H9 (cell line): ENCODE data around the gene GFRA1. TPM values are rescaled to one million over a fixed set of nuclear protein-coding genes. Genes with fewer than 3 reads are reported as not detected.

ENCODE experiments used
- DNase-seq: peaks from one replicate; pipeline ENCODE4 v3.0.0-alpha.2; 2017
- H2AFZ ChIP-seq: one replicate; pipeline ENCODE4 v1.6.1; 2013; ENCODE audit warnings: mild to moderate bottlenecking, low read length, control low read depth, moderate library complexity
- H2AK5ac ChIP-seq: 2 replicates; pipeline ENCODE4 v1.6.1; 2013; ENCODE audit warnings: low read length, control low read depth, mixed read lengths; ENCODE audit not compliant: insufficient read length
- H2BK120ac ChIP-seq: one replicate; pipeline ENCODE4 v1.6.1; 2013; ENCODE audit warnings: low read depth, mild to moderate bottlenecking, low read length, control low read depth, inconsistent platforms; ENCODE audit not compliant: poor library complexity, severe bottlenecking
- H2BK12ac ChIP-seq: 2 replicates; pipeline ENCODE4 v1.6.1; 2013; ENCODE audit warnings: low read length, control low read depth, mixed read lengths, low read depth; ENCODE audit not compliant: insufficient read length
- H2BK15ac ChIP-seq: 2 replicates; pipeline ENCODE4 v1.6.1; 2013; ENCODE audit warnings: low read depth, low read length, control low read depth
- H2BK20ac ChIP-seq: one replicate; pipeline ENCODE4 v1.6.1; 2013; ENCODE audit warnings: low read depth, mild to moderate bottlenecking, low read length, control low read depth, inconsistent platforms; ENCODE audit not compliant: poor library complexity, severe bottlenecking
- H2BK5ac ChIP-seq: 2 replicates; pipeline ENCODE4 v1.6.1; 2013; ENCODE audit warnings: low read length, control low read depth, mixed read lengths; ENCODE audit not compliant: insufficient read length
- H3K14ac ChIP-seq: 2 replicates; pipeline ENCODE4 v1.6.1; 2013; ENCODE audit warnings: low read length, control low read depth; ENCODE audit not compliant: insufficient read depth
- H3K18ac ChIP-seq: 2 replicates; pipeline ENCODE4 v1.6.1; 2013; ENCODE audit warnings: low read depth, mild to moderate bottlenecking, mixed read lengths, low read length, control low read depth; ENCODE audit not compliant: insufficient read length
- H3K23ac ChIP-seq: 2 replicates; pipeline ENCODE4 v1.6.1; 2013; ENCODE audit warnings: low read length, control low read depth, mixed read lengths, low read depth; ENCODE audit not compliant: insufficient read length
- H3K23me2 ChIP-seq: 2 replicates; pipeline ENCODE4 v1.6.1; 2013; ENCODE audit warnings: low read depth, mild to moderate bottlenecking, mixed read lengths, low read length, control low read depth; ENCODE audit not compliant: insufficient read length, poor library complexity, severe bottlenecking
- H3K27ac ChIP-seq: 2 replicates; pipeline ENCODE4 v1.5.1; 2013; ENCODE audit warnings: low read length, control low read depth, mixed read lengths, low read depth; ENCODE audit not compliant: insufficient read length
- H3K27me3 ChIP-seq: 2 replicates; pipeline ENCODE4 v1.6.1; 2013; ENCODE audit warnings: low read length, control low read depth, inconsistent platforms; ENCODE audit not compliant: insufficient read depth
- H3K4ac ChIP-seq: 2 replicates; pipeline ENCODE4 v1.6.1; 2013; ENCODE audit warnings: low read depth, mild to moderate bottlenecking, control low read depth, inconsistent platforms, low read length, moderate library complexity
- H3K4me1 ChIP-seq: 2 replicates; pipeline ENCODE4 v1.6.1; 2013; ENCODE audit warnings: low read length, control low read depth, inconsistent platforms; ENCODE audit not compliant: insufficient read depth
- H3K4me2 ChIP-seq: 2 replicates; pipeline ENCODE4 v1.6.1; 2013; ENCODE audit warnings: low read length, control low read depth, mixed read lengths; ENCODE audit not compliant: insufficient read length, insufficient read depth
- H3K56ac ChIP-seq: 2 replicates; pipeline ENCODE4 v1.6.1; 2013; ENCODE audit warnings: low read depth, mild to moderate bottlenecking, mixed read lengths, low read length, control low read depth; ENCODE audit not compliant: insufficient read length
- H3K79me1 ChIP-seq: 2 replicates; pipeline ENCODE4 v1.6.1; 2013; ENCODE audit warnings: low read depth, mild to moderate bottlenecking, moderate library complexity, low read length, control low read depth, inconsistent platforms; ENCODE audit not compliant: insufficient read depth, poor library complexity, severe bottlenecking
- H3K79me2 ChIP-seq: 2 replicates; pipeline ENCODE4 v1.6.1; 2013; ENCODE audit warnings: low read length, control low read depth, inconsistent platforms; ENCODE audit not compliant: insufficient read depth
- H3K9ac ChIP-seq: 2 replicates; pipeline ENCODE4 v1.6.1; 2013; ENCODE audit warnings: low read length, control low read depth, mixed read lengths; ENCODE audit not compliant: insufficient read length; ENCODE audit errors: extremely low read depth
- H3K9me3 ChIP-seq: one replicate; pipeline ENCODE4 v1.6.1; 2013; ENCODE audit warnings: low read depth, low read length, inconsistent platforms; ENCODE audit not compliant: control insufficient read depth
- H3T11ph ChIP-seq: one replicate; pipeline ENCODE4 v1.6.1; 2013; ENCODE audit warnings: mild to moderate bottlenecking, low read length, control low read depth, inconsistent platforms
- H4K20me1 ChIP-seq: one replicate; pipeline ENCODE4 v1.6.1; 2013; ENCODE audit not compliant: control insufficient read depth, insufficient read length, insufficient read depth
- H4K5ac ChIP-seq: 2 replicates; pipeline ENCODE4 v1.6.1; 2013; ENCODE audit warnings: low read depth, mild to moderate bottlenecking, mixed read lengths, low read length, control low read depth; ENCODE audit not compliant: insufficient read length
- H4K8ac ChIP-seq: replicated peaks from 2 replicates; pipeline ENCODE4 v1.6.1; 2013; ENCODE audit warnings: low read length, control low read depth, mixed read lengths, low read depth; ENCODE audit not compliant: insufficient read length
- H4K91ac ChIP-seq: 2 replicates; pipeline ENCODE4 v1.6.1; 2013; ENCODE audit warnings: low read depth, mild to moderate bottlenecking, moderate library complexity, mixed read lengths, low read length, control low read depth; ENCODE audit not compliant: insufficient read length
- H3K27ac Mint-ChIP-seq, 3 experiments: 2 replicates in 2 of 3; 3 replicates in 1 of 3; pipeline ENCODE4 v1.8.0; 2020 to 2021; ENCODE audit warnings: mixed read lengths in 3 of 3, mild to moderate bottlenecking in 1 of 3, moderate library complexity in 1 of 3
- H3K27me3 Mint-ChIP-seq: 2 replicates; pipeline ENCODE4 v1.8.0; 2021; ENCODE audit warnings: low read depth, mild to moderate bottlenecking, moderate library complexity, mixed read lengths
- H3K36me3 Mint-ChIP-seq, 3 experiments: 2 replicates in 2 of 3; 3 replicates in 1 of 3; pipeline ENCODE4 v1.8.0; 2020 to 2021; ENCODE audit warnings: low read depth in 3 of 3, mixed read lengths in 3 of 3; ENCODE audit not compliant: insufficient read depth in 1 of 3
- H3K4me1 Mint-ChIP-seq, 2 experiments: 2 replicates each; pipeline ENCODE4 v1.8.0; 2020; ENCODE audit warnings: mixed read lengths in 2 of 2
- H3K4me3 Mint-ChIP-seq, 2 experiments: 2 replicates in 1 of 2; 3 replicates in 1 of 2; pipeline ENCODE4 v1.8.0; 2020 to 2021; ENCODE audit warnings: mild to moderate bottlenecking in 2 of 2, mixed read lengths in 2 of 2, moderate library complexity in 1 of 2
- H3K9me3 Mint-ChIP-seq, 2 experiments: 2 replicates in 1 of 2; 3 replicates in 1 of 2; pipeline ENCODE4 v1.8.0; 2020; ENCODE audit warnings: mild to moderate bottlenecking in 2 of 2, mixed read lengths in 2 of 2, moderate library complexity in 1 of 2
- WGBS: extraction: QIAGEN DNeasy Blood & Tissue Kit; methylation state at CpG from one replicate; pipeline ENCODE4 v1.1.7; 2013; ENCODE audit warnings: missing lambda C conversion rate, low lambda C conversion rate, mixed read lengths; ENCODE audit not compliant: insufficient read length; ENCODE audit errors: extremely low coverage; 5-methylcytosine and 5-hydroxymethylcytosine counted together
- total RNA-seq: library from RNA; stranded (reverse); gene quantifications from 2 replicates; pipeline ENCODE4 v1.2.1, GENCODE V29; 2021
- TF ChIP-seq, protein P1 (sequence below): fragments of 200-600 bp; sonication (generic); conservative IDR thresholded peaks from 3 replicates; pipeline ENCODE4 v1.8.0; 2021; ENCODE audit warnings: antibody characterized with exemption, mild to moderate bottlenecking

Gene GFRA1
- total RNA-seq, 1 experiment from 2014 or later: 0.24 TPM

DNA sequence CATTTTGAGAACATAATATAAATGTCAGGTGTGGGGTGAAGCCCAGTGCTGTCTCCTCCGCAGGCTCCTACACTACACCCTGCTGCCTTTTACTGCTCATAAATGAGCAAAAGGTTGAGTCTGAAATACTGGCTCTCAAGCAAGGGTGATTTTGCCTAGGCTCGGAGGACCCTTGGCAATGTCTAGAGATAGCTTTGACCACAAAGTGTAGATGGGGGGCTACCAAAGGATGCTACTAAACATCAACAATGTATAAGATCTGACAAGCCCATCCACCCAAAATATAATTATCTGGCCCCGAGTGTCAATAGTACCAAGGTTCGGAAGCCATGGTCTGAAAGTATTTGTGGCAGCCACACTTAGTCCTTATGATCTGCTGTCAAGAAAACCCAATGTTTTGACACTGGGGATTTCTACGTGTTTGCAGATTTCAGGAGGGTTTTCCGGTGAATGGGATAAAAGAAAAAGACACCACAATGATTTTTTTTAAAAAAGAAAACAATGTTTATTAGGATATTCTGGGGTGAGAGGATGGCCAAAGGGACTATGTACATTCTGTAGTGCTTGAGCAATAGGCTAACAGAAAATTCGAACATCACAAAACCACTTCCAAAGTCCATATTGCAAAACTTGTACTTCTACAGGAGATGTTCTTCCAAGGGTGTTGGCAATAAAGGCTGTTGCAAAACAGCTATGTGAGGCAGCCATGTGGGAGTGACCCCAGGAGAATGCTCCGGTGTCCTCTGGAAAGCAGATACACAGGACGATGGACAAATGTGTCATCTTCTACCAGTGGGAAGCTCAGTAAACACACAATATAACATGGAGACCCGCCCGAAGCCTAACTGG lies 216.3 kb downstream of the GFRA1 start:
- Histone ChIP-seq H2BK5ac (no peak overlapping the region), H3K9me3 (no peaks in the 10 kb centered on the region), H3T11ph (peak overlapping the region; percentile 45), H4K20me1 (no peaks in the 10 kb centered on the region), H3K9ac (no peak overlapping the region), H3K27me3 (no peaks in the 10 kb centered on the region), H3K23me2 (no peaks in the 10 kb centered on the region), H2AFZ (no peak overlapping the region), H3K4me1 (peaks cover 2% of the 10 kb centered on the region; the same call in 1 of the 2 replicates), H4K5ac (no peak overlapping the region), H2BK120ac (no peak overlapping the region), H3K79me1 (no peaks in the 10 kb centered on the region), H3K4ac (no peak overlapping the region), H3K23ac (no peak overlapping the region), H3K14ac (no peak overlapping the region), H4K8ac (no peak overlapping the region), H2BK12ac (no peak overlapping the region), H3K27ac (no peak overlapping the region), H2BK15ac (no peak overlapping the region), H3K79me2 (no peaks in the 10 kb centered on the region), H3K18ac (no peak overlapping the region), H3K4me2 (no peak overlapping the region), H2BK20ac (no peak overlapping the region), H4K91ac (no peak overlapping the region), H3K56ac (no peak overlapping the region), H2AK5ac (no peak overlapping the region)
- no peak overlapping the region for H3K4me3 Mint-ChIP-seq
- H3K4me1 Mint-ChIP-seq: peaks cover 20 to 28% of the 10 kb centered on the region in 2 experiments
- TF ChIP-seq, protein P1, sequence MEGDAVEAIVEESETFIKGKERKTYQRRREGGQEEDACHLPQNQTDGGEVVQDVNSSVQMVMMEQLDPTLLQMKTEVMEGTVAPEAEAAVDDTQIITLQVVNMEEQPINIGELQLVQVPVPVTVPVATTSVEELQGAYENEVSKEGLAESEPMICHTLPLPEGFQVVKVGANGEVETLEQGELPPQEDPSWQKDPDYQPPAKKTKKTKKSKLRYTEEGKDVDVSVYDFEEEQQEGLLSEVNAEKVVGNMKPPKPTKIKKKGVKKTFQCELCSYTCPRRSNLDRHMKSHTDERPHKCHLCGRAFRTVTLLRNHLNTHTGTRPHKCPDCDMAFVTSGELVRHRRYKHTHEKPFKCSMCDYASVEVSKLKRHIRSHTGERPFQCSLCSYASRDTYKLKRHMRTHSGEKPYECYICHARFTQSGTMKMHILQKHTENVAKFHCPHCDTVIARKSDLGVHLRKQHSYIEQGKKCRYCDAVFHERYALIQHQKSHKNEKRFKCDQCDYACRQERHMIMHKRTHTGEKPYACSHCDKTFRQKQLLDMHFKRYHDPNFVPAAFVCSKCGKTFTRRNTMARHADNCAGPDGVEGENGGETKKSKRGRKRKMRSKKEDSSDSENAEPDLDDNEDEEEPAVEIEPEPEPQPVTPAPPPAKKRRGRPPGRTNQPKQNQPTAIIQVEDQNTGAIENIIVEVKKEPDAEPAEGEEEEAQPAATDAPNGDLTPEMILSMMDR: no peak
- DNase-seq: no peak
- no peaks in the 10 kb centered on the region; the same call in 1 of the 2 replicates for H3K27me3 Mint-ChIP-seq
- no peaks in the 10 kb centered on the region for H3K9me3 Mint-ChIP-seq
- no peak overlapping the region for H3K27ac Mint-ChIP-seq
- no CpG with 5 or more reads among the region's 11 CpGs for WGBS
- no peaks in the 10 kb centered on the region for H3K36me3 Mint-ChIP-seq
